SK-N-SH treated with all-trans-retinoic acid at 6 μM for 48 hours (cell line): ENCODE data around the gene FCHSD2.

Source experiments
- ATAC-seq: fragments of 200-7000 bp; cut with Tn5 transposase; 3 replicates; pipeline ENCODE4 v1.9.1; 2020; ENCODE audit warnings: mild to moderate bottlenecking, moderate library complexity
- ARNTL ChIP-seq: fragments of 450-650 bp; formaldehyde crosslinking; IDR thresholded peaks from 2 replicates; pipeline ENCODE4 v1.5.0; 2020; ENCODE audit warnings: low read depth, mild to moderate bottlenecking, moderate library complexity, borderline replicate concordance
- BACH2 ChIP-seq: fragments of 250-450 bp; sonication (Bioruptor Pico); IDR thresholded peaks from 2 replicates; pipeline ENCODE4 v1.9.0; 2021; ENCODE audit warnings: mild to moderate bottlenecking, borderline replicate concordance
- ESRRG ChIP-seq: fragments of 250-450 bp; sonication (Bioruptor Pico); IDR thresholded peaks from 2 replicates; pipeline ENCODE4 v1.6.1; 2021; ENCODE audit warnings: mild to moderate bottlenecking
- GLIS3 ChIP-seq: fragments of 250-450 bp; sonication (Bioruptor Pico); IDR thresholded peaks from 2 replicates; pipeline ENCODE4 v1.5.0; 2020; ENCODE audit warnings: mild to moderate bottlenecking, moderate library complexity
- ISL1 ChIP-seq: fragments of 250-450 bp; sonication (Bioruptor Pico); IDR thresholded peaks from 2 replicates; pipeline ENCODE4 v2.1.2; 2022; ENCODE audit warnings: mild to moderate bottlenecking, moderate library complexity
- OSR1 ChIP-seq: fragments of 250-450 bp; sonication (Bioruptor Pico); IDR thresholded peaks from 2 replicates; pipeline ENCODE4 v1.8.0; 2022; ENCODE audit warnings: moderate library complexity, mild to moderate bottlenecking, inconsistent platforms
- PPARA ChIP-seq: fragments of 250-450 bp; sonication (Bioruptor Pico); IDR thresholded peaks from 2 replicates; pipeline ENCODE4 v1.5.0; 2020; ENCODE audit warnings: mild to moderate bottlenecking, borderline replicate concordance
- RARB ChIP-seq: fragments of 250-450 bp; sonication (Bioruptor Pico); IDR thresholded peaks from 2 replicates; pipeline ENCODE4 v1.8.0; 2021; ENCODE audit warnings: mild to moderate bottlenecking, moderate library complexity
- SNAI2 ChIP-seq: fragments of 250-450 bp; sonication (Bioruptor Pico); IDR thresholded peaks from 2 replicates; pipeline ENCODE4 v1.5.0; 2020; ENCODE audit warnings: mild to moderate bottlenecking, moderate library complexity
- TCF4 ChIP-seq: fragments of 250-450 bp; sonication (Bioruptor Pico); IDR thresholded peaks from 2 replicates; pipeline ENCODE4 v1.8.0; 2021; ENCODE audit warnings: mild to moderate bottlenecking, moderate library complexity, borderline replicate concordance
- TOX ChIP-seq: fragments of 250-450 bp; sonication (Bioruptor Pico); IDR thresholded peaks from 2 replicates; pipeline ENCODE4 v1.8.0; 2021; ENCODE audit warnings: mild to moderate bottlenecking, moderate library complexity, borderline replicate concordance
- ZC3H10 ChIP-seq: fragments of 250-450 bp; sonication (Bioruptor Pico); IDR thresholded peaks from 2 replicates; pipeline ENCODE4 v1.5.1; 2021; ENCODE audit warnings: mild to moderate bottlenecking, moderate library complexity
- ZFP3 ChIP-seq: fragments of 250-450 bp; sonication (Bioruptor Pico); IDR thresholded peaks from 2 replicates; pipeline ENCODE4 v1.5.0; 2020; ENCODE audit warnings: mild to moderate bottlenecking, moderate library complexity
- ZFP30 ChIP-seq: fragments of 450-650 bp; formaldehyde crosslinking; IDR thresholded peaks from 2 replicates; pipeline ENCODE4 v1.5.0; 2022; ENCODE audit warnings: mild to moderate bottlenecking, moderate library complexity
- ZNF565 ChIP-seq: fragments of 450-650 bp; formaldehyde crosslinking; conservative IDR thresholded peaks from 2 replicates; pipeline ENCODE4 v1.5.0; 2020; ENCODE audit warnings: low read depth, mild to moderate bottlenecking, moderate library complexity
- ZNF8 ChIP-seq: fragments of 450-650 bp; formaldehyde crosslinking; IDR thresholded peaks from 2 replicates; pipeline ENCODE4 v1.5.0; 2020; ENCODE audit warnings: mild to moderate bottlenecking, moderate library complexity
- TF ChIP-seq, protein P1 (sequence below): fragments of 250-450 bp; sonication (Bioruptor Pico); IDR thresholded peaks from 2 replicates; pipeline ENCODE4 v1.5.1; 2021; ENCODE audit warnings: mild to moderate bottlenecking, moderate library complexity
- TF ChIP-seq, protein P2 (sequence below): fragments of 250-450 bp; sonication (Bioruptor Pico); IDR thresholded peaks from 2 replicates; pipeline ENCODE4 v1.5.1; 2020; ENCODE audit warnings: low read depth, mild to moderate bottlenecking, moderate library complexity
- TF ChIP-seq, protein P3 (sequence below): fragments of 250-450 bp; sonication (Bioruptor Pico); IDR thresholded peaks from 2 replicates; pipeline ENCODE4 v1.8.0; 2021; ENCODE audit warnings: low read depth, mild to moderate bottlenecking, moderate library complexity, borderline replicate concordance
- TF ChIP-seq, protein P4 (sequence below): fragments of 250-450 bp; sonication (Bioruptor Pico); IDR thresholded peaks from 2 replicates; pipeline ENCODE4 v1.8.0; 2020; ENCODE audit warnings: mild to moderate bottlenecking, moderate library complexity, borderline replicate concordance
- TF ChIP-seq, protein P5 (sequence below): fragments of 250-450 bp; sonication (Bioruptor Pico); IDR thresholded peaks from 2 replicates; pipeline ENCODE4 v1.5.0; 2020; ENCODE audit warnings: mild to moderate bottlenecking, moderate library complexity

Gene FCHSD2

DNA sequence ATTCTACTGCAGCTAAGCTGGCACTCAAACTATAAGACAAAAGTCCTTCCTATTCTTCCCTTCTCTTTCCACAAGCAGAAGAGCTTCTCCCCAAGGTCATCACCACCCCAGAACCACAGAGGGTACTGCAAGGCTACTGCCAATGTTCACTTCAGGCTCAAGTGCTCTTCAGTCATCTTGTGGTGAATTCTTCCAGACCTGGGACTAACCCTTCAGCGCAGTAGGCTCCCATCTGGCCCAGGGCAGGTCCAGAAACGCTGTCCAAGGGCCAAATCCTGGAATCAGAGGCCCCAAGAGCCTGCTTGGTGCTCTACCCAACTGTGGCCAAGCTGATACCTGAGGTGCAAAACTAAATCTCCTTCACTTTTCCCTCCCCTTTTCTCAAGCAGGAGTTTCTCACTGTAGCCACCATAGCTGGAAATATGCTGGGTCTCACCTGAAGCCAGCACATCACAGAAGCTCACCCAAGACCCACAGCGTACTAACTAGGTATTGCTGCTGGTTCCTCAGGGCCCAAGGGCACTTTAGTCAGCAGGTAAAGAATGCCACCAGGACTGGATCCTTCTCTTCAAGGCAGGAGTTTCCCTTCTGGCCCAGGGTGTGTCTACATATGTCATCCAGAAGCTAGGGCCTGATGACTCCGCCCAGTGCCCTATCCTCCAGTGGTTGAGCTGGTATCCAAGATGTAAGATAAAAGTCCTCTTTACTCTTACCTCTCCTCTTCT lies 27.8 kb downstream of the FCHSD2 start (continued):
- TF ChIP-seq, protein P1, sequence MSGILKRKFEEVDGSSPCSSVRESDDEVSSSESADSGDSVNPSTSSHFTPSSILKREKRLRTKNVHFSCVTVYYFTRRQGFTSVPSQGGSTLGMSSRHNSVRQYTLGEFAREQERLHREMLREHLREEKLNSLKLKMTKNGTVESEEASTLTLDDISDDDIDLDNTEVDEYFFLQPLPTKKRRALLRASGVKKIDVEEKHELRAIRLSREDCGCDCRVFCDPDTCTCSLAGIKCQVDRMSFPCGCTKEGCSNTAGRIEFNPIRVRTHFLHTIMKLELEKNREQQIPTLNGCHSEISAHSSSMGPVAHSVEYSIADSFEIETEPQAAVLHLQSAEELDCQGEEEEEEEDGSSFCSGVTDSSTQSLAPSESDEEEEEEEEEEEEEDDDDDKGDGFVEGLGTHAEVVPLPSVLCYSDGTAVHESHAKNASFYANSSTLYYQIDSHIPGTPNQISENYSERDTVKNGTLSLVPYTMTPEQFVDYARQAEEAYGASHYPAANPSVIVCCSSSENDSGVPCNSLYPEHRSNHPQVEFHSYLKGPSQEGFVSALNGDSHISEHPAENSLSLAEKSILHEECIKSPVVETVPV (CRISPR knock-in tag): no peak
- TF ChIP-seq TOX (CRISPR knock-in tag) (no peak), PPARA (CRISPR knock-in tag) (no peak)

DNA sequence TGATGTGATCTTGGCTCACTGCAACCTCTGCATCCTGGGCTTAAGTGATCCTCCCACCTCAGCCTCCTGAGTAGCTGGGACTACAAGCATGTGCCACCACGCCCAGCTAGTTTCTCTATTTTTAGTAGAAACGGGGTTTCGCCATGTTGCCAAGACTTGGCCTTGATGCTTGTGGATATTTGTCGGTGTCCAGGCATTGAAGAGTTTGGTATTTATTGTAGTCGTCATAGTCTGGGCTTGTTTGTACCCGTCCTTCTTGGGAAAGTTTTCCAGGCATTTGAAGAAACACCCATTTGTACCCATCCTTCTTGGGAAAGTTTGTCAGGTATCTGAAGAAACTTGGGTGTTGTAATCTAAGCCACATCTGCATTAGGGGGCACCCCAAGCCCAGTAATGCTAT lies 28.7 kb downstream of the FCHSD2 start:
- no peak for ATAC-seq
- no peak for TF ChIP-seq GLIS3 (CRISPR knock-in tag)
- no peak for TF ChIP-seq ESRRG
- TF ChIP-seq ZFP3: no peak
- TF ChIP-seq OSR1 (CRISPR knock-in tag): no peak
- no peak for TF ChIP-seq ZFP30 (CRISPR knock-in tag)
- TF ChIP-seq, all 23 proteins: peak for 0

DNA sequence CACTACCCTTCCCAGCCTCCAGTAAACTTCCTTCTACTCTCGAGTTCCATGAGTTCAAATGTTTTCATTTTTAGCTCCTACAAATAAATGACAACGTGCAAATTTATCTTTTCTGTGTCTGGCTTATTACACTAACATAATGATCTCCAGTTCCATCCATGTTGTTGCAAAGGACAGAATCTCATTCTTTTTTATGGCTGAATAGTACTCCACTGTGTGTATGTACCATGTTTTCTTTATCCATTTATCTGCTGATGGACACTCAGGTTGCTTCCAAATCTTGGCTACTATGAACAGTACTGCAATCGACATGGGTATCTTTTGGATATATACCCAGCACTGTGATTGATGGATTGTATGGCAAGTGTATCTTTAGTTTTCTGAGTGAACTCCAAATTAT lies 34.5 kb downstream of the FCHSD2 start:
- no peak for ATAC-seq
- no peak for TF ChIP-seq OSR1 (CRISPR knock-in tag)
- TF ChIP-seq, protein P2, sequence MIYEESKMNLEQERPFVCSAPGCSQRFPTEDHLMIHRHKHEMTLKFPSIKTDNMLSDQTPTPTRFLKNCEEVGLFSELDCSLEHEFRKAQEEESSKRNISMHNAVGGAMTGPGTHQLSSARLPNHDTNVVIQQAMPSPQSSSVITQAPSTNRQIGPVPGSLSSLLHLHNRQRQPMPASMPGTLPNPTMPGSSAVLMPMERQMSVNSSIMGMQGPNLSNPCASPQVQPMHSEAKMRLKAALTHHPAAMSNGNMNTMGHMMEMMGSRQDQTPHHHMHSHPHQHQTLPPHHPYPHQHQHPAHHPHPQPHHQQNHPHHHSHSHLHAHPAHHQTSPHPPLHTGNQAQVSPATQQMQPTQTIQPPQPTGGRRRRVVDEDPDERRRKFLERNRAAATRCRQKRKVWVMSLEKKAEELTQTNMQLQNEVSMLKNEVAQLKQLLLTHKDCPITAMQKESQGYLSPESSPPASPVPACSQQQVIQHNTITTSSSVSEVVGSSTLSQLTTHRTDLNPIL: no peak
- TF ChIP-seq, protein P3, sequence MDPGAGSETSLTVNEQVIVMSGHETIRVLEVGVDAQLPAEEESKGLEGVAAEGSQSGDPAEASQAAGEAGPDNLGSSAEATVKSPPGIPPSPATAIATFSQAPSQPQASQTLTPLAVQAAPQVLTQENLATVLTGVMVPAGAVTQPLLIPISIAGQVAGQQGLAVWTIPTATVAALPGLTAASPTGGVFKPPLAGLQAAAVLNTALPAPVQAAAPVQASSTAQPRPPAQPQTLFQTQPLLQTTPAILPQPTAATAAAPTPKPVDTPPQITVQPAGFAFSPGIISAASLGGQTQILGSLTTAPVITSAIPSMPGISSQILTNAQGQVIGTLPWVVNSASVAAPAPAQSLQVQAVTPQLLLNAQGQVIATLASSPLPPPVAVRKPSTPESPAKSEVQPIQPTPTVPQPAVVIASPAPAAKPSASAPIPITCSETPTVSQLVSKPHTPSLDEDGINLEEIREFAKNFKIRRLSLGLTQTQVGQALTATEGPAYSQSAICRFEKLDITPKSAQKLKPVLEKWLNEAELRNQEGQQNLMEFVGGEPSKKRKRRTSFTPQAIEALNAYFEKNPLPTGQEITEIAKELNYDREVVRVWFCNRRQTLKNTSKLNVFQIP (CRISPR knock-in tag): no peak
- TF ChIP-seq BACH2 (CRISPR knock-in tag): no peak
- no peak for TF ChIP-seq ZNF565
- TF ChIP-seq ZFP3: no peak
- TF ChIP-seq RARB (CRISPR knock-in tag): no peak
- TF ChIP-seq, all 23 proteins: peak for 0

DNA sequence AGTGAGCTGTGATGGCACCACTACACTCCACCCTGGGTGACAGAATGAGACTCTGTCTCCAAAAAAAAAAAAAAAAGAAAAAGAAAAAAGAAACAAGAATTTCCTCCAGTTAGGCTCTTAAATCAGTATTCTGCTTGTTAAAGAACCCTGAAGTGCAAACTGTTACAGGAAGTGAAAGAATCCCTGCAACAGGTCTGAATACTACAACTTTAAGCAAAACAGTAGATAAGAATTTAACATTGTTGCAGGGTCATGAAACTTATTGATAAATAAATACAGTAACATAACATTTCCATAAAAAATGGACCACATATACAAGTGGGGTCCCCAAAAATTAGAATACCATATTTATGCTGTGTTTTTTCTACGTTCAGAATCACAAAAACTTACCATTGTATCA lies 35.8 kb downstream of the FCHSD2 start:
- TF ChIP-seq ZC3H10 (no peak), ISL1 (CRISPR knock-in tag) (no peak), TCF4 (no peak), ZNF8 (no peak), PPARA (CRISPR knock-in tag) (no peak), RARB (CRISPR knock-in tag) (no peak), OSR1 (CRISPR knock-in tag) (no peak), ZFP3 (no peak), ARNTL (CRISPR knock-in tag) (no peak), ZFP30 (CRISPR knock-in tag) (no peak), ESRRG (no peak), ZNF565 (no peak), GLIS3 (CRISPR knock-in tag) (no peak), SNAI2 (no peak)
- TF ChIP-seq, protein P4, sequence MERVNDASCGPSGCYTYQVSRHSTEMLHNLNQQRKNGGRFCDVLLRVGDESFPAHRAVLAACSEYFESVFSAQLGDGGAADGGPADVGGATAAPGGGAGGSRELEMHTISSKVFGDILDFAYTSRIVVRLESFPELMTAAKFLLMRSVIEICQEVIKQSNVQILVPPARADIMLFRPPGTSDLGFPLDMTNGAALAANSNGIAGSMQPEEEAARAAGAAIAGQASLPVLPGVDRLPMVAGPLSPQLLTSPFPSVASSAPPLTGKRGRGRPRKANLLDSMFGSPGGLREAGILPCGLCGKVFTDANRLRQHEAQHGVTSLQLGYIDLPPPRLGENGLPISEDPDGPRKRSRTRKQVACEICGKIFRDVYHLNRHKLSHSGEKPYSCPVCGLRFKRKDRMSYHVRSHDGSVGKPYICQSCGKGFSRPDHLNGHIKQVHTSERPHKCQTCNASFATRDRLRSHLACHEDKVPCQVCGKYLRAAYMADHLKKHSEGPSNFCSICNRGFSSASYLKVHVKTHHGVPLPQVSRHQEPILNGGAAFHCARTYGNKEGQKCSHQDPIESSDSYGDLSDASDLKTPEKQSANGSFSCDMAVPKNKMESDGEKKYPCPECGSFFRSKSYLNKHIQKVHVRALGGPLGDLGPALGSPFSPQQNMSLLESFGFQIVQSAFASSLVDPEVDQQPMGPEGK (CRISPR knock-in tag): no peak
- TF ChIP-seq, protein P5, sequence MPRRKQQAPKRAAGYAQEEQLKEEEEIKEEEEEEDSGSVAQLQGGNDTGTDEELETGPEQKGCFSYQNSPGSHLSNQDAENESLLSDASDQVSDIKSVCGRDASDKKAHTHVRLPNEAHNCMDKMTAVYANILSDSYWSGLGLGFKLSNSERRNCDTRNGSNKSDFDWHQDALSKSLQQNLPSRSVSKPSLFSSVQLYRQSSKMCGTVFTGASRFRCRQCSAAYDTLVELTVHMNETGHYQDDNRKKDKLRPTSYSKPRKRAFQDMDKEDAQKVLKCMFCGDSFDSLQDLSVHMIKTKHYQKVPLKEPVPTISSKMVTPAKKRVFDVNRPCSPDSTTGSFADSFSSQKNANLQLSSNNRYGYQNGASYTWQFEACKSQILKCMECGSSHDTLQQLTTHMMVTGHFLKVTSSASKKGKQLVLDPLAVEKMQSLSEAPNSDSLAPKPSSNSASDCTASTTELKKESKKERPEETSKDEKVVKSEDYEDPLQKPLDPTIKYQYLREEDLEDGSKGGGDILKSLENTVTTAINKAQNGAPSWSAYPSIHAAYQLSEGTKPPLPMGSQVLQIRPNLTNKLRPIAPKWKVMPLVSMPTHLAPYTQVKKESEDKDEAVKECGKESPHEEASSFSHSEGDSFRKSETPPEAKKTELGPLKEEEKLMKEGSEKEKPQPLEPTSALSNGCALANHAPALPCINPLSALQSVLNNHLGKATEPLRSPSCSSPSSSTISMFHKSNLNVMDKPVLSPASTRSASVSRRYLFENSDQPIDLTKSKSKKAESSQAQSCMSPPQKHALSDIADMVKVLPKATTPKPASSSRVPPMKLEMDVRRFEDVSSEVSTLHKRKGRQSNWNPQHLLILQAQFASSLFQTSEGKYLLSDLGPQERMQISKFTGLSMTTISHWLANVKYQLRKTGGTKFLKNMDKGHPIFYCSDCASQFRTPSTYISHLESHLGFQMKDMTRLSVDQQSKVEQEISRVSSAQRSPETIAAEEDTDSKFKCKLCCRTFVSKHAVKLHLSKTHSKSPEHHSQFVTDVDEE (CRISPR knock-in tag): no peak
- TF ChIP-seq, protein P2: no peak
- TF ChIP-seq, protein P3 (CRISPR knock-in tag): no peak
- no peak for ATAC-seq
